DOHH2 (cell line): ENCODE results near the gene RNF133.

ENCODE experiments used
- EZH2phosphoT487 ChIP-seq: fragments of 200-600 bp; sonication (generic); IDR thresholded peaks from 2 replicates; pipeline ENCODE4 v1.6.1; 2017; ENCODE audit warnings: borderline replicate concordance, mild to moderate bottlenecking, antibody characterized with exemption, low read length, moderate library complexity, mixed read lengths
- TF ChIP-seq, protein P1 (sequence below): fragments of 200-600 bp; sonication (generic); IDR thresholded peaks from one replicate; pipeline ENCODE4 v1.5.1; 2014; ENCODE audit warnings: antibody characterized with exemption, mild to moderate bottlenecking, low read depth, low read length; ENCODE audit not compliant: poor library complexity, severe bottlenecking

DNA sequence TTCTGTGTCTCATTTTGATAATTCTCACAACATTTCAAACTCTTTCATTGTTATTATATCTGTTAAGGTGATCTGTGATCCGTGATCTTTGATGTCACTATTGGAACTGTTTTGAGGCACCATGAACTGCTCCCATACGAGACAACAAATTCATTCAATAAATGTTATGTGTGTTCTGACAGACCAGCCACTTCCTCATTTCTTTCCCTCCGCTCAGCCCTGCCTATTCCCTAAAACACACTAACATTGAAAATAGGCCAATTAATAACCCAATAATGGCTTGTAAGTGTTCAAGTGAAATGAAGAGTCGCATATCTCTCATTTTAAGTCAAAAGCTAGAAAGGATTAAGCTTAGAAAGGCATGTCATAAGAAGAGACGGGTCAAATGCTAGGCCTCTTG, 45.2 kb downstream of the RNF133 start:
- TF ChIP-seq, protein P1, sequence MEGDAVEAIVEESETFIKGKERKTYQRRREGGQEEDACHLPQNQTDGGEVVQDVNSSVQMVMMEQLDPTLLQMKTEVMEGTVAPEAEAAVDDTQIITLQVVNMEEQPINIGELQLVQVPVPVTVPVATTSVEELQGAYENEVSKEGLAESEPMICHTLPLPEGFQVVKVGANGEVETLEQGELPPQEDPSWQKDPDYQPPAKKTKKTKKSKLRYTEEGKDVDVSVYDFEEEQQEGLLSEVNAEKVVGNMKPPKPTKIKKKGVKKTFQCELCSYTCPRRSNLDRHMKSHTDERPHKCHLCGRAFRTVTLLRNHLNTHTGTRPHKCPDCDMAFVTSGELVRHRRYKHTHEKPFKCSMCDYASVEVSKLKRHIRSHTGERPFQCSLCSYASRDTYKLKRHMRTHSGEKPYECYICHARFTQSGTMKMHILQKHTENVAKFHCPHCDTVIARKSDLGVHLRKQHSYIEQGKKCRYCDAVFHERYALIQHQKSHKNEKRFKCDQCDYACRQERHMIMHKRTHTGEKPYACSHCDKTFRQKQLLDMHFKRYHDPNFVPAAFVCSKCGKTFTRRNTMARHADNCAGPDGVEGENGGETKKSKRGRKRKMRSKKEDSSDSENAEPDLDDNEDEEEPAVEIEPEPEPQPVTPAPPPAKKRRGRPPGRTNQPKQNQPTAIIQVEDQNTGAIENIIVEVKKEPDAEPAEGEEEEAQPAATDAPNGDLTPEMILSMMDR = no peak
- no peak for TF ChIP-seq EZH2phosphoT487
